ENCODE measurements around the gene CD22.
"Not testable (repeated sequence)": the region's sequence is repeated elsewhere in the genome, so short reads cannot be mapped to it uniquely, and the experiment has no call there.

CD22 gene

DNA sequence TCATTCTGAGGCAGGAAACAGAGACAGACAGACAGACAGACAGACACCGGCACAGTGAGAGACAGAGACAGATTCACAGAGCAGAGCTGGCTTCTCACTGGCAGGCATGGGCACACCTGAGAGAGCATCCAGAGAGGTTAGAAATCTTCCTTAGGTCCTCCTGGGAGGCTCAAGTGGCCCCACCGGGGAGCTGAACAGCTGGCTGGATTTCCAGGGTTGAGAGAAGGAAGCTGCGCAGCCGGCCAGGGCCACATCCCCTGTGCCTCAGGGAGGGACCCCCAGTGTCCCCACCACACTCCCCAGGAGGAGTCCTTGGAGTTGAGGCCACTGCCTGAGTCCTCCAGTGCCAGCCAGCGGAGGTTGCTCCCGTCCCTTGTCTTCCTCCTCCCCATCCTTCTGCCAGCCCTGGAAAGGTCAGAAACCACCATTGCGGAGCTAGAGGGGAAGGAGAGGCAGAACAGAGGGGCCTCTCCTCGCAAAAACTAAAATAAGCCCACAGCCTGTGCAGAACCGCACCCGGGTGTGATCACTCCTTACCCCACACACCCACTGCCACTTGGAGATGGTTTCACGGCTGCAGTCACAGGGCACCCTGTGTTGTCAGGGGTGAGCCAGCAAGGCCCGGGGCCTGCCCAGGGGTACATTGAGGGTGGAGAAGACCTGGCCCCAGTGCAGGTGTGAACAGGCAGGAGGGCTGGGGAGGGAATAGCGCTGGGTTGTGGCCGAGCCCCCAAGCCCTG is 33.4 kb downstream of the CD22 start:
- DNase-seq: no peak

DNA sequence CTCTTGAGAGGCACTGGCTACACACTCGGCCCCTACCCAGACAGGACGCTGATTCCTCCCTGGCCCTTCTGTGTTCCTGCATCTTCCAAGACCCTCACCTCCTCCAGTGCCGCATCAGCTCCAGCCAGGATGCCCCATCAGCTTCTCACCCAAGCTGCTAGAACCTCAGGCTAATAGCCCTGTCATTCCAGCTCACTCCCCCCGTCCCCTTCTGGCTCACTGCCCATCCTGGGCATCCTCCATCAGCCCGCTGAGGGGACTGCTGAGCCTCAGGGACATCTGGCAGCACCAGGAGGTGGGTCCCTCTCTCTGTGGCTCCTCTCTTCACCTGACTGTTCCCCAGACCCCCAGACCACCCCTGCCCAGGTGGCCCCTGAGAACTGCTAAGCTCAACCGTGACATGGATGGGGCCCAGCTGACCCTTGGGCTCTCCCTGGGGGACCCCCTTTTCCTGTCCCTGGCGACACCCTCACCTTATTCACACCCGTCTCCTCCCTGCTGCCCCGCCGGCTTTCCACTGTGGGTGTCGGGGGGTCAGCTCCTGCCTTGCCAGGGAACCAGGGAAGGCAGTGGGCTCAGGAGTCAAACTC is 34.1 kb downstream of the CD22 start:
- DNase-seq: no peak

DNA sequence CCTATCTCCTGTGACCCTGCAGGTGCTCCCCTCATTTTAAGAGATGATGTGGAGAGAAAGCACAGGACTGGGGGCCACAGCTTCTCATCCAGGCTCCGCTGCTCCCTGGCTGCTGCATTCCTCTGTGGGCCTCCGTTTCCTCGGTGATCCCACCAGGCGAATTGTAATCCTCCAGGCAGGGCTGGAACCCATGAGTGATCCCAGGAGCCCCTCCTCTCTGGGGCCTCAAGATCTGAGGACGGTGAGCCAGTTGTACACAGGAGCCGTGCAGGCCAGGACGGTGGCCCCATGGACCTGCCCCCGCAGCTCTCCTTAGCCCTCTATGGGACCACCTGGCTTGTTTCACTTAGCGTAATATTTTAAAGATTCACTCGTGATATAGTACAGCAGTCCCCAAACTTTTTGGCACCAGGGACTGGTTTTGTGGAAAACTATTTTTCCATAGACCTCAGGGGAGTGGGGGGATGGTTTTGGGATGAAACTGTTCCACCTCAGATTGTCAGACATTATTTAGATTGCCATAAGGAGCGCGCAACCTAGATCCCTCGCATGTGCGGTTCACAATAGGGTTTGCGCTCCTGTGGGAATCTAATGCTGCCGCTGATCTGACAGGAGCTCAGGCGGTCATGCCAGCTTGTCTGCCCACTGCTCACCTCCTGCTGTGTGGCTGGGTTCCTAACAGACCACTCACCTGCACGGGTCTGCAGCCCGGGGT is 34.9 kb downstream of the CD22 start:
- DNase-seq: no peak

DNA sequence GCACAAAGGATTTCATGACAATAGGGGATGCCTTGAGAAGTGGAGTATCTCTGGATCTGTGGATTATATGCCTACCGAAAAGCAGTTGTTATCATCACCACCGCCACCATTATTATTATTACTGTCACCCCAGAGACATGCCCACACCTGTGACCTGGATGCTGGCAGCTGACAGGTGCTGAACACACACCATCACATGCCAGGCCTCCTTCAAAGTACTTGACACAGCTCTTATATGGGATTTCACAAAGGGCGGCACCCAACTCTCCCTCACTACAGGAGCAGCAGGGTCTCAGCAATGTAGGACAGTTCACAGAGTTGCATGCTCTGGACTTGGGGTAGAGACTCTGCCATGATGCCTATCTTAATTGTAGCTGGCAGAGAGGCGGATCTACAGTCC is 36.3 kb downstream of the CD22 start:
- no peak for DNase-seq

DNA sequence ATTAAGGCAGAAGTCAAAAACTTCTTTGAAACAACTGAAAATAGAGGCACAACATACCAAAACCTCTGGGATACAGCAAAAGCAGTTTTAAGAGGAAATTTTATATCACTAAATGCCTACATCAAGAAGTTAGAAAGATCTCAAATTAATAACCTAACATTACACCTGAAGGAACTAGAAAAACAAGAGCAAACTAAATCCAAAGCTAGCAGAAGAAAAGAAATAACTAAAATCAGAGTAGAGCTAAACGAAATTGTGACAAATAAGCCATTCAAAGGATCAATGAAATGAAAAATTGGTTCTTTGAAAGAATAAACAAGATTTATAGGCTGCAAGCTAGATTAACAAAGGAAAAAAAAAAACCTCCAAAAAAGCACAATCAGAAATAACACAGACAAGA is 39.4 kb downstream of the CD22 start:
- no peak for DNase-seq

DNA sequence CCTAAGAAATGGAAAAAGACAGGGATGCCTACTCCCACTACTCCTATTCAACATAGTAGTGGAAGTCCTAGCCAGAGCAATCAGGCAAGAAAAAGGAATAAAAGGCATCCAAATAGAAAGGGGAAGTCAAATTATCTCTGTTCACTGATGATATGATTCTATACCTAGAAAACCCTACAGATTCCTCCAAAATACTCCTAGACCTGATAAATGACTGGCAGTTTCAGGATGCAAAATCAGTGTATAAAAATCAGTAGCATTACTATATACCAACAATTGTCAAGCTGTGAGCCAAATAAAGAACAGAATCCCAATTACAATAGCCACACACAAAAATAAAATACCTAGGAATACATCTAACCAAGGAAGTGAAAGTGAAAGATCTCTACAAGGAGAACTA is 40.5 kb downstream of the CD22 start:
- DNase-seq: no peak

DNA sequence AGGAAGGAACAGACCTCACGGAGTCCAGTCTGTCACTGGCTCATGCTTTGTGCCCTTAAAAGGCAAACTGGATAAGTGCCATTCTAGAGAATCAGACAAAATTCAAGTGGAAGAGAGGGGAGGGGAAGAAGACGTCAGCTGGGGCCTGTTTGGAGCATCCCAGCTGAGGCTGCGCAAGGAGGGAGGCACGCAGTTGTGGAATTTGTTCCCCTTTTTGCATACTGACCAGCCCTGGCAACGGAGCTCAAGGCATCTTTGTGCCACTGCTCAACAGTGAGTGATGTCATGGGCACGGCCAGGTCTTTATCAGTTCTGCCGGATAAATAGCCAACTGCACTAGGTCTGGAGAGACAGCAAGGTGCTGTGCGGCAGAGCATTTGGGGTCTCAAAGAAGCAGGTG is 41.7 kb downstream of the CD22 start, which contains the start of gene GPR42:
TSS of gene GPR42 (plus strand) at position 347 of the 400 bp plus-strand sequence. CDS start 292 bp downstream, outside the sequence.
- no peak for DNase-seq

DNA sequence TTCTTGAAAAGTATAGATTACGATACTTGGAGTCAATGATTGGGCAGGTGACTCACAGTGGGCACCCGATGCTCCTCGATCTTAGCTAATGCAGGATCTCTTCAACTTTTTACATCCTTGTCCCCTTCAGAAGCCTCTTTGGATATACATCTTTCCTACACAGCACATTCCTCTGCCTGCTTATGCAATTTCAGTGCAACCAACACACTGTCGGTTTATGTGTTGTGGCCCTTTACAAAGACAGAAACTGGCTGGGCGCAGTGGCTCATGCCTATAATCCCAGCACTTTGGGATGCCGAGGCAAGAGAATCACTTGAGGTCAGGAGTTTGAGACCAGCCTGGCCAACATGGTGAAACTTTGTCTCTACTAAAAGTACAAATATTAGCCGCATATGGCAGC is 44.5 kb downstream of the CD22 start:
- no peak for DNase-seq

DNA sequence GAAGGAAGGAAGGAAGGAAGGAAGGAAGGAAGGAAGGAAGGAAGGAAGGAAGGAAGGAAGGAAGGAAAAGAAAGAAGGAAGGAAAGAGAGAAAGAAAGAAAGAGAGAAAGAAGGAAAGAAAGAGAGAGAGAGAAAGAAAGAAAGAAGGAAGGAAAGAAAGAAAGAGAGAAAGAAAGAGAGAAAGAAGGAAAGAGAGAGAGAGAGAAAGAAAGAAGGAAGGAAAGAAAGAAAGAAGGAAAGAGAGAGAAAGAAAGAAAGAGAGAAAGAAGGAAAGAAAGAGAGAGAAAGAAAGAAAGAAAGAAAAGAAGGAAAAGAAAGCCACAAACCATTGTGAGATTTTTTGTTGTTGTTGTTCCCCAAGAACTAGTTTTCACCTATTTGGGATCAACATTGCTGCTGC is 45.0 kb downstream of the CD22 start:
- DNase-seq: not testable (repeated sequence)

DNA sequence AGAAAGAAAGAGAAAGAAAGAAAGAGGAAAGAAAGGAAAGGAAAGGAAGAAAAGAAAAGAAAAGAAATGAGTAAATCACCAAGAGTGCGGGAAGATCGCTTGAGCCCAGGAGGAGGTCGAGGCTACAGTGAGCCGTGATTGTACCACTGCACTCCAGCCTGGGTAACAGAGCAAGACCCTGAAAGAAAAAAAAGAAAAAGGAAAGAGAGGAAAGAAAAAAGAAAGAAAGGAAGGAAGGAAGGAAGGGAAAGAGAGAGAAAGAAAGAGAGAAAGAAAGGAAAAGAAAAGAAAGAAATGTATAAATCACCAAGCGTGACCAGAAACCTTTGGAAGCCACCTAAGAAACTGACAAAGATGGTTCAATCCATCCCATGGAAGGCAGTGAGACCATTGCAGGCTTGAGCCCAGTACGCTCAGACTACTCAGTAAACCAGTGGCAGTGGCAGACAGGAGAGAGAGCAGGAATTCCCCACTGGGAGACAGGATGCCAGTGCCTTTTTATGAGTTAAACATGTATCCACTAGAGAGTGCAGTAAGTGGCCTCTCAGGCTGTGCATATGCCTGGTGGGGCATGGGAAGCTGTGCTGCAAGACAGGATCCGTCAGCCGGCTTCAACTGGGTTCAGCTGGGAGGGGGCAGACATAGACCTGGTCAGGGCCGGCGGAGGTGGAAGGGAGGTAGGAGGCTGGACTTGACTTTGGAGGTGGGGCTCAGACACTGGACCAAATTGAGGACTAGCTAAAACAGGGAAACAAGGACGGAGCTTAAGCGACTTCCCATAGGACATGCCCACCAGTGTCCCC is 46.7 kb downstream of the CD22 start:
- DNase-seq: no peak

DNA sequence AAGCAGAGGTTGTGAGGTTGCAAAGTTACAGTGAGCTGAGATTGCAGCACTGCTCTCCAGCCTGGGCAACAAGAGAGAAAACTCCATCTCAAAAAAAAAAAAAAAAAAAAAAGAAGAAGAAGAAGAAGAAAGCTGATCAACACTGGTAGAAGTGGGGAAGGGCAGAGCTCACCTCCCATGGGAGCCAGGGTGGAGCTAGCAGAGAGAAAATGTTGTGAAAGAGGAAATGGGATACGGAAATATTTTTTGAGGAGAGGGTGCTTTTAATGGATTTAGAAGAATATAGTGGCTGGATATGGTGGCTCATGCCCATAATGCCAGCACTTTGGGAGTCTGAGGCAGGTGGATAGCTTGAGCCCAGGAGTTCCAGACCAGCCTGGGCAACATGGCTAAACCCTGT is 48.7 kb downstream of the CD22 start:
- DNase-seq: no peak

DNA sequence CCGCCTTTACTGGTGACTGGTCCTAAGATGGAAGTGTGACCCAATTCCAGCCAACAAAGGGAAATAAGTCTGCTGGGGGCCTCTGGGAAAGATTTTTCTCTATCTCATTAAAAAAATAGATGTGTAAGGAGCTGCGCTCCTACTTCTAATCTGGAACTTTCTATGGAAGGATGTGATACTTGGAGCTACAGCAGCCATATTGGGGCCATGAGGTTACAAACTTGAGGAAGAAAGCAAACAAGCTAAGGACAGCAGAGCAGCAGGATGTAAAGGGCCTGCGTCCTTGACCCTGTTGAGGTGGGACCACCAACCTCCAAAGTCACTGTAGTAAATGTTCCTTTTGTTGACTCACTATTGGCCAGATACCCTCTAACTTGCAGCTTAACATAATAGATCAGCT is 49.4 kb downstream of the CD22 start:
- DNase-seq: no peak

DNA sequence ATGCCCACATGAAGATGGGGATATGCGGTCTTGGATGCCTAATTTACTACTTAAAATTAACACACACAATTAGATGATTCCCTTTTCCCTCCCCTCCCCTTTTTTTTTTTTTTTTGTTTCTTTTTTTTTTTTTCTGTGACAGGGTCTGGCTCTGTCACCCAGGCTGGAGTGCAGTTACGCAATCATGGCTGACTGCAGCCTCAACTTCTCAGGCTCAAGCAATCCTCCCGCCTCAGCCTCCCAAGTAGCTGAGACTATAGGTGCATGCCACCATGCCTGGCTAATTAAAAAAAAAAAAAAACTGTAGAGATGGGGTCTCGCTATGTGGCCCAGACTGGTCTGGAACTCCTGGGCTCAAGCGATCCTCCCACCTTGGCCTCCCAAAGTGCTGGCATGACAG is 50.6 kb downstream of the CD22 start:
- DNase-seq: not testable (repeated sequence)

DNA sequence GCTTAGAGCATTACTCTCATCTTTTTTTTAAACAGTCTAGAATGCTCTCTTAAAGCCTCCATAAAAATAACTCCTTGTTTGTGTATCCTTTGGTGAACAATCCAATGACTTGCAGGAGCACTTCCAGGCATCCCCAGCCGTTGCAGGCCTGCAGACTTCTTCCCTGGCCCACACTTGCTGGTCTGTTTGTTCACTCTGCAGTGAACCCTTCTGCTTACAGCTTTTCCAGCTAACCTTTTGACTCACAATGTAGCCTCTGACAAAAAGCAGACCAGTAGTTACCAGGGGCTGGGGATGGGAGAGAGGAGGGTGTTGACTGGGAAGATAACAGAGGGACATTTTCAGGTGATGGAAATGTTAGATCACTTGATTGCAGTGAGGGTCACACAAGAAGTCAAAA is 51.0 kb downstream of the CD22 start:
- DNase-seq: no peak

DNA sequence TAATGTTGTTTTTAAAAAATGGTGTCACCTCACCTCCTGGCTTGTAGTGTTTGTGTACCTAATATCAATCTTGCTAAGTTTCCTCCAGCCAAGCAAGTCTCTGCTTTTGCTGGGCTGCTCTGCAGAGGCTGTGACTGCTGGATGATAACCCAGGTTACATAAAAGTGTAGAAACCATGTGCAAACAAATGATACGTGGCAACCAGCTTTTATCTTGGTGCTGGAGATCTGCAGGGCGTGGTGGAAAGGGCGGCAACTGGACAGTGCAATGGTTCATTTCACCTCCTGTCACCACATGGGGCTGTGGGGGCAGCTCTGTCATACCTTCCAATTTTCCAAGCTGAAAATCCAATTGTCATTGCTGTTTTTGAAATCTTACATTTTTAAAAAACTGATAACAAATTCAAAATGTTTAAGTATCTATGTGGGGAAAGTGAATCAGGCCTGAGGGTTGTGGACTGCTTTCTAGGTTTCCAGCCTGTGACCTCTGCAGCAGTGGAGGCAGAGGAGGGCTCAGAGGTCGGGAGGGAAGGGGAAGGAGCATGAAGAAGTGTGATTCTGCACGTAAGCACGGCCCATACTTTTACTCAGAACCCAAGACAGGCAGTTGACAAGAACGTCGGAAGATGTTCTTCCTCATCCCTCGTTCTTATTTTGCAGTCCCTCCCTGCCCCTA is 51.6 kb downstream of the CD22 start:
- no peak for DNase-seq

DNA sequence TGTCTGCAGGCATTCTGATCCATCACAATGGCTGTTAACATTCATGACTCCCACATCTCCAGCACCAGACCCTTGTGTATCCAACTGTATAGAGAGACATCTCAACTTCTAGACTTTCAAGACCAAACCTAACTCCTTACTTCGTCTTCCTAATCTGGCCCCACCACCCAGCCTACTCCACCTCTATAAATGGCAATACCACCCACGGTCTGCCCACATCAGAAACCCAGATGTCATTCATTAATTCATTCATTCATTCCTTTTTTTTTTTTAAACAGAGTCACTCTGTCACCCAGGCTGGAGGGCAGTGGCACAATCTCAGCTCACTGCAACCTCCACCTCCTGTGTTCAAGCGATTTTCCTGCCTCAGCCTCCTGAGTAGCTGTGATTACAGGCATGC is 52.3 kb downstream of the CD22 start:
- DNase-seq: no peak

DNA sequence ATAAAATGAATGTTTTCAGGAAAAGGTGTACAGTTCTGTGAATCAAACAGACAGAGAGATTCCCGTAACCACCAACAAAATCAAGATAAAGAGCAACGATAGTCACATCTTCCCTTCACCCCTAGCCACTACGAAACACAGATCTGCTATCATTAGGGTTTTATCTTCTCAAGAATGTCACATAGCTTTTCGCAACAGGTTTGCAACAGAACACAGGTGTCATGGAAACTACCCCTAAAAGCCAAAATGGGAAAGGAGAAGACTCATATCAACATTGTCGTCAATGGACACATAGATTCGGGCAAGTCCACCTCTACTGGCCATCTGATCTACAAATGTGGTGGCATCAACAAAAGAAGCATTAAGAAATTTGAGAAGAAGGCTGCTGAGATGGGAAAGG is 52.9 kb downstream of the CD22 start:
- DNase-seq: no peak

DNA sequence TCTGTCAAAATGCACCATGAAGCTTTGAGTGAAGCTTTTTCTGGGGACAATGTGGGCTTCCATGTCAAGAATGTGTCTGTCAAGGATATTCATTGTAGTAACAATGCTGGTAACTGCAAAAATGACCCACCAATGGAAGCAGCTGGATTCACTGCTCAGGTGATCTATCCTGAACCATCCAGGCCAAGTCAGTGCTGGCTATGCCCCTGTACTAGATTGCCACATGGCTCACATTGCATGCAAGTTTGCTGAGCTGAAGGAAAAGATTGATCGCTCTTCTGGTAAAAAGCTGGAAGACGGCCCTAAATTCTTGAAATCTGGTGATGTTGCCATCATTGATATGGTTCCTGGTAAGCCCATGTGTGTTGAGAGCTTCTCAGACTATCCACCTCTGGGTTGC is 54.5 kb downstream of the CD22 start:
- no peak for DNase-seq

DNA sequence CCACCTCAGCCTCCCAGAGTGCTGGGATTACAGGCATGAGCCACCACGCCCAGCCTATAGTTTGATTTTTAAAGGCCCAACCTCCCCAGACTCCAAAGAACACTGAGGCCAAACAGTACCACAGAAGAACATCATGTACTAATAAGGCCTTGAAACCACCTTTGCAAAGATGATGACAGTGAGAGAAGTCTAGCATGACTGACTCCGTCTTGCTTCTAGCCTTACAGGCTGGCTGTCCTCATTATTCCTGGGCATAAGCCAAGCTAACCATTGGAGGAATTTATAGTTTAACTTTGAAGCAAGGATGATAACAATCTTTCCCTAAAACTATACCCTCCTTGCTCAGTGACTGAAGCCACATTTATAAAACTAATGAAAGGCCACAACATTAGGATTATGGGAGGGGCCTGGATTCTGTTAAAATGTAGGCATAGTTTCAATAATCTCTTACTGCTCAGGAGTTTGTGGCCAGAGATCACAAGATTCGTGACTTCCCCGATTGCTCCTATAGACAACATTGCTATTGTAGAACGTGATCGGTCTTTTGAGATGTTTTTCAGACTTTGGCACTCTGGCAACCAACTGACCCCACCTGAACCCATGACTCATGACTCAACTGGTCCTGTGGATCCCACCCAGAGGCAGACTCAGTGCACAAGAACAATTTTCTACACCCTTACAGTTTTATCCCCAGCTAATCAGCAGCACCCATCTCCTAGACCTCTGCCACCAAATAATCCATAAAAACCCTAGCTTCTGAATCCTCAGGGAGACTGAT is 59.5 kb downstream of the CD22 start:
- no peak for DNase-seq

DNA sequence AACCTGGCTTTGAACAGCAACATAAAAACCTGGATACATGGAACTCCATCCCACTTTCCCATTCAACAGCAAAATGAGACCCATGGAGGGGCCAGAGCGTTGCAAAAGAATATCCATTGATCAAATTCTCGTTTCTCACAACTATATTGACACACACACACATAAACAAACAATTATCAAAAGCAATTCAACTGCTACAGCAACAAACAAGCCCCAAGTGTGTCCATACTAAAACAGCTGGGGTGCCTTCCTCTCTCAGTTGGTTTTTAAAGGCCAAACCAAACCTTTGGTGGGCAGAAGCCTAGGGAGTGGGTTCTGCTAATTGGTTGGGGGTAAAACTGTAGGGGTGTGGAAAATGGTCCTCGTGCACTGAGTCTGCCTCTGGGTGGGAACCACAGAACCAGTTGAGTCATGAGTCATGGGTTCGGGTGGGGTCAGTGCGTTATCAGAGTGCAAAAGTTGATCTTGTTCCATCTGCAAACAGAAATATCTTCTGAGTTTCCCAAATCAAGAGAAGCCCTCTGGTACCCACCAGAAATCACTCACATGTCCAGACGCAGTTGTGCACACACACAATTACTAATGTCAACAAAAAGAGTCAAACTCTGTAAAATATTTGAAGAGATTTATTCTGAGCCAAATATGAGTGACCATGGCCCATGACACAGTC is 60.3 kb downstream of the CD22 start:
- DNase-seq: no peak

Data from CD4-positive, alpha-beta T cell treated with Interleukin-12 subunit alpha and Interleukin-12 subunit beta, for 1 hour (primary cell).